BE2C (cell line): ENCODE measurements around the gene PLPP4.

ENCODE experiments used
- DNase-seq: peaks from one replicate; pipeline ENCODE4 v3.0.0-alpha.2; 2020
- H3K27me3 ChIP-seq: fragments of 250-450 bp; sonication (Bioruptor Pico); 2 replicates; pipeline ENCODE4 v1.5.1; 2020; ENCODE audit warnings: mild to moderate bottlenecking
- H3K36me3 ChIP-seq: fragments of 250-450 bp; sonication (Bioruptor Pico); 2 replicates; pipeline ENCODE4 v1.5.1; 2020; ENCODE audit warnings: mild to moderate bottlenecking
- H3K4me1 ChIP-seq: fragments of 250-450 bp; sonication (Bioruptor Pico); 2 replicates; pipeline ENCODE4 v1.5.1; 2020
- H3K4me3 ChIP-seq: 2 replicates; pipeline ENCODE4 v1.5.1; 2011; ENCODE audit warnings: low read depth, low read length
- H3K9me3 ChIP-seq: fragments of 250-450 bp; sonication (Bioruptor Pico); 2 replicates; pipeline ENCODE4 v1.5.1; 2020
- TF ChIP-seq, protein P1 (sequence below): IDR thresholded peaks from 2 replicates; pipeline ENCODE4 v1.5.1; 2012; ENCODE audit warnings: mild to moderate bottlenecking, low read depth, low read length

Gene PLPP4

DNA sequence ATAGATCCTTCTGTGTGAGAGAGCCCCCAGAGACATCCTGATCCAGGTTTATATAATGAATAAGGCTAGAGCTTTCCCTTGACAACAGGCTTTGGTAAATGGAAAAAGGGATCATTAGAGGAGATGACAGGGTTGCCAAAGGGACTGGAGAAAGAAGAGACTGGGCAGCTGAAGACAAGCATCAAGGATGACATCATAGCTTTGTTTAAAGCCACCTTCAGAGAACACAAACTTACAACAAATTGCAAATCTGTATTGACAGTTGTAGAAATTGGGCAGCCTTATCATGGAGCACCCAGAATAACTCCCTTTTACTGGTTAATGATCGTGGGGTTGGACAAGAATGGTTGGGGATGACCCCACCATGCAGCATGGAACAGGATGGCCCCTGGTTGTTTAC, 3.7 kb upstream of the PLPP4 start:
- no peak overlapping the region for H3K4me3 ChIP-seq
- H3K4me1 ChIP-seq = no peaks in the 10 kb centered on the region; the same call in 1 of the 2 replicates
- H3K9me3 ChIP-seq = no peaks in the 10 kb centered on the region
- TF ChIP-seq, protein P1, sequence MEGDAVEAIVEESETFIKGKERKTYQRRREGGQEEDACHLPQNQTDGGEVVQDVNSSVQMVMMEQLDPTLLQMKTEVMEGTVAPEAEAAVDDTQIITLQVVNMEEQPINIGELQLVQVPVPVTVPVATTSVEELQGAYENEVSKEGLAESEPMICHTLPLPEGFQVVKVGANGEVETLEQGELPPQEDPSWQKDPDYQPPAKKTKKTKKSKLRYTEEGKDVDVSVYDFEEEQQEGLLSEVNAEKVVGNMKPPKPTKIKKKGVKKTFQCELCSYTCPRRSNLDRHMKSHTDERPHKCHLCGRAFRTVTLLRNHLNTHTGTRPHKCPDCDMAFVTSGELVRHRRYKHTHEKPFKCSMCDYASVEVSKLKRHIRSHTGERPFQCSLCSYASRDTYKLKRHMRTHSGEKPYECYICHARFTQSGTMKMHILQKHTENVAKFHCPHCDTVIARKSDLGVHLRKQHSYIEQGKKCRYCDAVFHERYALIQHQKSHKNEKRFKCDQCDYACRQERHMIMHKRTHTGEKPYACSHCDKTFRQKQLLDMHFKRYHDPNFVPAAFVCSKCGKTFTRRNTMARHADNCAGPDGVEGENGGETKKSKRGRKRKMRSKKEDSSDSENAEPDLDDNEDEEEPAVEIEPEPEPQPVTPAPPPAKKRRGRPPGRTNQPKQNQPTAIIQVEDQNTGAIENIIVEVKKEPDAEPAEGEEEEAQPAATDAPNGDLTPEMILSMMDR = no peak
- no peak for DNase-seq
- no peaks in the 10 kb centered on the region for H3K36me3 ChIP-seq
- H3K27me3 ChIP-seq = peaks cover 6% of the 10 kb centered on the region

DNA sequence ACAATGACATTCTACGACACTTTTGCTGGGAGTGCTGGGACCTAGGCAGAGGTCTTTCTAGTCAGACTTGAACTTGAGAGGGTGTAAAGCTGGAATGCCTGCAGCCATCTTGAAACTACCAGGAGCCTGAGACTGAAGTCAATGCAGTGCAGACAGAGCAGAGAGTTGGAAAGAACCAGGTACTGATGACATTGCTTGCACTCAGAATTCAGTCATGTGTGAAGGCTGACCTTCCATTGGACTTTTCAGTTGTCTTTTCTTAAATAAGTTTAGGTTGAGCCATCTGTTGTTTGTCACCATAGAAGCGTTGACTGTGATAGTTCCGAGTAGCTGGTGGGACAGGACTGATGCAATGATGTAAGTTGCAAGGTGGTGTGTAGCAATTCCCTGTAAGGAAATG, 3.1 kb upstream of the PLPP4 start:
- TF ChIP-seq, protein P1 = no peak
- no peaks in the 10 kb centered on the region; the same call in none of the 2 replicates for H3K4me1 ChIP-seq
- DNase-seq = no peak
- no peaks in the 10 kb centered on the region for H3K9me3 ChIP-seq
- H3K4me3 ChIP-seq = no peak overlapping the region
- H3K36me3 ChIP-seq = no peaks in the 10 kb centered on the region
- peaks cover 6% of the 10 kb centered on the region for H3K27me3 ChIP-seq

DNA sequence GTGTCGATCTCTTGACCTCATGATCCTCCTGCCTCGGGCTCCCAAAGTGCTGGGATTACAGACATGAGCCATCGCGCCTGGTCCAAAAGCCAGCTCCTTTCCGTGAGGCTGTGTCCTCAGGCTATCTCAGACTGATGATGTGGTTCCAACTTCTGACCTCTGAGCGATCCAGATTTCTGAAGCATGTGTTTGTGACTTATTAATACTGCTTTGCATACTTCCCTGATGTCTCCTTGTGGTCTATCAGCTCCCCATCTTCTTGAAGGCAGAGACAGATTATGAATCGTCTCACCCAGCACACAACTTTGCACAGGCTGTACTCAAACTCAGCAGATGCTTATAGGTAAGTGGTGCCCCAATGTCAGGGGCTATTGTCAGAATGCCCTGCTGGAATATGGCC, 2.0 kb upstream of the PLPP4 start:
- Histone ChIP-seq H3K9me3 (no peaks in the 10 kb centered on the region), H3K36me3 (no peaks in the 10 kb centered on the region), H3K4me3 (no peak overlapping the region), H3K4me1 (peaks cover 4% of the 10 kb centered on the region), H3K27me3 (peaks cover 6% of the 10 kb centered on the region)
- DNase-seq = no peak
- TF ChIP-seq, protein P1 = no peak

DNA sequence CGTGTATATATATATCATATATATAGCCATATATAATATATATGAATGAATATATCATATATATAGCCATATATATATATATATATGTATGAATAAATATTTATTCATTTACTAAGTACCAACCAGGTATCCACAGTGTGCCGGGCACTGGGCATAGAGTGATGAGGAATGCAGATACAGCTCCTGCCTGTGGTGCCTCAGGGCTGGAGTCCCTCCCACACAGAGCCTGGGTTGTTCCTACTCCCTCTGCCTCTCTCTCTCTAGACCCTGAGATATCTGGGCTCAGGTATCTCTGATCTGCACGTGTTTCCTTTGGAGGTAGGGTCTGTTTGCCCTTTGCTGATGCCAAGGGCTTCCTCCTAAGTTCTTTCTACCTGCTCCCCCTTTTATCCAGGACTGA, 1.4 kb upstream of the PLPP4 start:
- Histone ChIP-seq H3K4me1 (peaks cover 4% of the 10 kb centered on the region), H3K27me3 (peaks cover 6% of the 10 kb centered on the region), H3K36me3 (no peaks in the 10 kb centered on the region), H3K4me3 (no peak overlapping the region; the same call in 1 of the 2 replicates), H3K9me3 (no peaks in the 10 kb centered on the region)
- DNase-seq = no peak
- TF ChIP-seq, protein P1 = no peak

DNA sequence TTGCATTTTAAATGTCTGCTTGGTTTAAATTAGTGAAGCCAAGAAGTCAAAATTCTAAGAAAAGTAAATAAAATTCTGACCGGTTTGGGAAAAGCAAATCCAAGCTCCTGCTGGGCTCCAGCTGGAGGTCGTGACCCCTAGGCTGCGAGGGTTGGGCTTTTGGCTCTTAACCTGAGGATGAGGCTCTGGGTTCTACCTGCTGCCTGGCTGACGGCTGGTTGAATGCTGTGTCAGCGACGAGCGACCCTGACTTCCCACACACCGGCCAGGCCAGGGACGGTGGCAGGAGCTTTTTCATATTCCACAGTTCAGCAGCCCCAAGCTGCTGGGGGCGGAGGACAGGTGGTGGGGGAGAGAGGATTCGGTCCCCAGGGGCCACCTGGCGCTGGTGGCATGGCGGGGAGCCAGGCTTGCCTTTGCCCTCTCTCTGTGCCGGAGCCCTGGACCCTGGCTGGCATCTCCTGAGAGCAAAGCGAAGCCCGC, 843 bp upstream of the PLPP4 start:
- H3K4me1 ChIP-seq = peaks cover 4% of the 10 kb centered on the region
- peak overlapping the region; percentile 64 for H3K4me3 ChIP-seq
- no peaks in the 10 kb centered on the region for H3K9me3 ChIP-seq
- peaks cover 6% of the 10 kb centered on the region for H3K27me3 ChIP-seq
- no peaks in the 10 kb centered on the region for H3K36me3 ChIP-seq
- DNase-seq = no peak
- TF ChIP-seq, protein P1 = no peak

DNA sequence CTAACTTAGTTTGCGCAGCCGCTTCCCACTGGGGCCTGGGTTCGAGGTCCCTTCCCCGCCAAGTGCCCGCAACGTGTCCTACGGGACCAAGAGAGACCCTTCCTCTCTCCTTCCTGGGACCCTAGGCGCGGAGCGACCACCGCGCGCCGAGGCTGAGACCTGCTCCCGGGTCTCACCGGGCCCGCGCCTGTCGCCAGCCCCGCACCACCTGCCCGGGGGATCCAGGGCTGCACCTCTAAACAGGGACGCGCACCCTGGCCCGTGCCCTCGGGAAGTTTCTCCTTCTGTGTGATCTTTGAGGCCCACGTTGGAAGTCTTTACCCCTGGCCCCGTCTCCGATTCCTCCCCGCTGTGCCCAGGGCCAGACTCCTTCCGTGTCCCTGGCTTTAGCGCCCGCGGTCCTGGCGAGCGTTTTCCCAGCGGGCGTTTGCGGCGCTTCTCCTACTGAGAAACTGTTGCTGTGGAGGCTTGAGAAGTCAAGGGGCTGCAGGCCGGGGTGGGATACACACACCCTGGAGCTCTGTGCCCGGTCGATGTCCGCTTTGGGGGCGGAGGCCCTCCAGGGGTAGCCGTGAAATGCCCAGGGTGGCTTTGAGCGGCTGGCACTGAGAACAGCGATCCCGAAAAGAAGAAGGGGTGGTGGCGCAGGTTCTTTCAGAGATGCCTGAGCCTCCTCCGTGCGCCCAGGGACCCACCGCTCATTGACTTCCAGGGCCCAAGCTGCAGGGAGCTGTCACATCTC, 575 bp downstream of the PLPP4 start:
- H3K27me3 ChIP-seq = peaks cover 6% of the 10 kb centered on the region
- H3K4me1 ChIP-seq = peaks cover 4% of the 10 kb centered on the region
- no peaks in the 10 kb centered on the region for H3K36me3 ChIP-seq
- H3K4me3 ChIP-seq = peak overlapping the region; percentile 64
- TF ChIP-seq, protein P1 = no peak
- H3K9me3 ChIP-seq = no peaks in the 10 kb centered on the region
- DNase-seq = no peak
